Peyer's patch (tissue), 4 donors: Measurements from ENCODE around the gene PRR22.

Source experiments
- CTCF ChIP-seq, 6 experiments: fragments of 450-650 bp in 4 of 6; fragments of 200-600 bp in 2 of 6; sonication (generic) in 1 of 6; IDR thresholded peaks; one replicate each; pipeline ENCODE4 v1.5.1; 2017 to 2019; ENCODE audit warnings: antibody characterized with exemption in 6 of 6, mild to moderate bottlenecking in 3 of 6, moderate library complexity in 1 of 6
- POLR2A ChIP-seq, 2 donors: fragments of 450-650 bp; IDR thresholded peaks; one replicate each; pipeline ENCODE4 v1.5.1; 2017; ENCODE audit warnings: antibody characterized with exemption in 2 of 2, mild to moderate bottlenecking in 2 of 2, moderate library complexity in 2 of 2

DNA sequence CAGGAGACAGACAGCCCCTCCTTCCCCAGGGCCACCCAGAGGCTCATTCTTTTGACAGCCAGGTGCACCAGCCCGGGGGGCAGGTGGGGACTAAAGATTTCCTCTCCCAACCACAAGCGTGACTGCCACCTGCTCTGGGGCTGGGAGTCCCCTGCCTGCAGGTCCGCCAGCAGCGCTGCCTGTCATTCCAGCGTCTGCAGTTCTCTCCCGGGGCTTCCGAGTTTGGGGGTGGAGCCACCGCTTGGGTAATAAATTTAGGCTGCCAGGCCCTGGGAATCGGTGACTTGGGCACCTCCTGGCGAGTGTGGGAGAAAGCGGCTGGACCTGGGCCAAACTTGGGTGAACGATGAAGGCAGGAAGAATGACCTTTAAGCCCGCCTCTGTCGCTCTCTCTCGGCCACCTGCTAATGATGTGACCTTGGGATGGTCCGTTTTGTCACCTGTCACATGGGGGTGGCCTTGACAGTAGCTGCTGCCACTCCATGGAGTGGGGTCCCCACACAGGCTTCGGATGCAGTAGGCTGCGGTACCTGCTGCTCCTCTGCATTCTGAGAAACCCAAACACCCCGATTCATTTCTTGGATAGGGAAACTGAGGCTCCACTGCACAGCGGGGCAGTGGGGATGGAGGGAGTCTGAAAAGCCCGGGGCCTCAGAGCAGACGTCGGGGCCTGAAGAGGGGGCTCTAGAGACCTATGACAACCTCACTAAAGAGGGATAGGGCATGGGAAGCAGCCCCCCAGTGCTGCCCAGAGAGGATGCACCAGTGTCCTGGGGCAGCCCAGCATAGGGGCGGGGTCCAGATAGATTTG is 42.2 kb upstream of the PRR22 start:
- TF ChIP-seq CTCF (IDR thresholded peaks at IDR 0.05) (peak in 3 of 6 experiments; percentile 25 to 34 (median 32)), POLR2A (IDR thresholded peaks at IDR 0.05) (no peak)
